Measurements from ENCODE around the gene ELP2. TPM values are rescaled to one million over a fixed set of nuclear protein-coding genes. Genes with fewer than 3 reads are reported as not detected.
"Not testable (repeated sequence)": the region's sequence is repeated elsewhere in the genome, so short reads cannot be mapped to it uniquely, and the experiment has no call there.

ELP2 gene
- total RNA-seq, 1 donor from 2014 or later = 111 TPM

DNA sequence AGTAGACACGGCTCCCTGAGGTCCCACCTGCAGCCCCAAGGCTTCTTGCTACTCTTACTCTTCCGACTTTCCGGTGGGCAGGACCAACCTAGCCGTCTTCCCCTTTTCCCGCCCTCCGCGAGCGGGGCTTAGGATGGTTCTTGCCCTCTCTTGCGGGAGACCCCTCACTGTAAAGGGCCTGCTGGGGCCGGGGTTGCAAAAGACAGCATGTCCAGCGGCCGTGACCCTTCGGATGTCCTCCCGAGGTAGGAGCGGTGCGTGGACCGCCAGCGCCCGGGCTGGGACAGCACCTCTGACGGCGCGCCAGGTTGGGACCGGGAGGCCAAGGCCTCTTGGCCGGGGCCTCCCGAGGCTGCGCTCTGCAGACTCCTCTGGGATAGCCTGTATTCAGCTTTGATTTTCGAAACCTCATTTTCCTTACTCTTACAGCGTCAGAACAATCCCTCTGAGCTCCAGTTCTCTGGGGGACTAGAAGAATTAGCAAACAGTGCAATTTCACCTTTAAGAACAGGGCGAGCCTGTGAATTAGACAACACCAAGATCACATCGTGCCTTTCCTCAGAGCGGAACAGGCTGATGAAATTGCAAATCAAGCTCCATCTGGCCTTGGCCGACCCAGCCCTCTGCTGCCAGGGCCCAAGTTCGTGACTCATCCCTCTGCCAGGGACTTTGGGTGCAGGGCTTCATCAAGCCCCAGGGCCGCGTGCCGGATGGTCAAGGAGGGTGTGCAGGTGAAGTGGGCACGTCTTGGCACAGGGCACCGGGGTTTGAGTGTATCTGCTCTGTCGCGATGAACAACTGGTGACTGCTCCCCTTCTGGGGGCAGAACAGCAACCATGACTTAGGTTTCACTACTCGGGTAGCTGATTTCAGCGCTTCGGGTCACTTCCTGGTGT, 58.4 kb downstream of the ELP2 start:
- peak; percentile 54 for DNase-seq (ENCODE audit: low spot score)

DNA sequence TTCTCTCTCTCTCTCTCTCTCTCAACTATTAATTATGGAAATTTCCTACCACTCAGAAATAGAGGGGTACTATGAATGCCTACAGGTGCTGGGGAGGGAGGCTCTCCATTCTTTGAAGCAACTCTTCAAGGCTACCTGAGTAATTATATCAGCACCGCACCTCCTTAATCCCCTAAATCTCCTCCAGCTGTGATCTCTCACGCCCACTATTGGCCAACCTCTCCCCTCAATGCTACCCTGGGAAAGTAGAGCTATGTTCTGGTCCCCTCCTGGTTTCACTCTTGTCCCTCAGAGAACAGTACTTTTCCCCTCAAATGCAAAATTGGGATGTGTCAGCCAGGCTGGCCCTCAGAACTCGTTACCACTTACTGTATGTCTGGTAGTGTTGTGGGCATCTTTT, 59.2 kb downstream of the ELP2 start:
- no peak for DNase-seq (ENCODE audit: low spot score)

DNA sequence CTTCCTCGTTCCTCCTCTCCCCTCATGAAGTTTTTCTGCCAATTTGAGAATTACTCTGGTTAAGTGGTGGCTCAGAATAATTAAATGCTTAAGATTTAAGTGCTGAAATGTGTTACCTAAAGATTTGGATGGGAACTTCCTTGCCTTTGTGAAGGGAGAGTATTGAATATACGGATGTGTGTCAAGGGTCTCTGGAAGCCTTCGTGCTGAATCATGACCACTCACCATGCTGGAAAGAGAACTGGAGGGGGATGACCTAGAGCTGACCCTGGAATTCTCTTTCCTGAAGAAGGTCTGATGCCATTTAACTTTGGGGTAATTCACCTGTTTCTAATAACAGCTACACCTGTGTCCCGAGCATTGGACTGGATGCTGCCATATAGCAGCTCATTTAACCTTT, 59.8 kb downstream of the ELP2 start:
- DNase-seq (ENCODE audit: low spot score) = no peak

DNA sequence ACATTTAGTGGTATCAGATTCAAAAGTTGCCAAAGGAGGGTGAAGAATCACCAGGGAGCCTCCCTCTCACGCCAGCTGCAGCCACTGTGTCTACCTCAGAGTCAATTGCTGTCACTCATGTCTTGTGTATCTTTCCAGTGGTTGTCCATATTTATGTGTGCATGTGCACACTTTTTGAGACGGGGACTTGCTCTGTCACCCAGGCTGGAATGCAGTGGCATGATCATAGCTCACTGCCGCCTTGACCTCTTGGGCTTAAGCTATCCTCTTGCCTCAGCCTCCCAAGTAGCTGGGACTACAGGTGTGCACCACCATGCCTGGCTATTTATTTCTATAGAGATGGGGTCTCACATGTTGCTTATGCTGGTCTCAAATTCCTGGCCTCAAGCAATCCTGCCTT, 61.6 kb downstream of the ELP2 start:
- DNase-seq (ENCODE audit: low spot score) = no peak

DNA sequence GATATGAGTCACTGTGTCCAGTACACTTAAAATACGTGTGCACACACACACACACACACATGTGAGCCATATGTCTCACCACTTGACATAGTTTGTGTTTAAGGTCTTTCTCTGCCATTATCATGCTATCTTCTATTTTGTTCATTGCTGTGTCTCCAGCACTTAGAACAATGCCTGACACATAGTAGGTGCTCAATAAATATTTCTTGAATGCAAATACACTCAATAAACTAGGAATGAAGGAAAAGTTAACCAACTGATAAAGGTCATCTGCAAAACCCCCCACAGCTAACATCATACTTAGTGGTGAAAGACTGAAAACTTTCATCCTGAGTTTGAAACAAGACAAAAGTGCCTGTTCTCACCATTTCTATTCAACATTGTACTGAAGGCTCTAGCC, 62.0 kb downstream of the ELP2 start:
- no peak for DNase-seq (ENCODE audit: low spot score)

DNA sequence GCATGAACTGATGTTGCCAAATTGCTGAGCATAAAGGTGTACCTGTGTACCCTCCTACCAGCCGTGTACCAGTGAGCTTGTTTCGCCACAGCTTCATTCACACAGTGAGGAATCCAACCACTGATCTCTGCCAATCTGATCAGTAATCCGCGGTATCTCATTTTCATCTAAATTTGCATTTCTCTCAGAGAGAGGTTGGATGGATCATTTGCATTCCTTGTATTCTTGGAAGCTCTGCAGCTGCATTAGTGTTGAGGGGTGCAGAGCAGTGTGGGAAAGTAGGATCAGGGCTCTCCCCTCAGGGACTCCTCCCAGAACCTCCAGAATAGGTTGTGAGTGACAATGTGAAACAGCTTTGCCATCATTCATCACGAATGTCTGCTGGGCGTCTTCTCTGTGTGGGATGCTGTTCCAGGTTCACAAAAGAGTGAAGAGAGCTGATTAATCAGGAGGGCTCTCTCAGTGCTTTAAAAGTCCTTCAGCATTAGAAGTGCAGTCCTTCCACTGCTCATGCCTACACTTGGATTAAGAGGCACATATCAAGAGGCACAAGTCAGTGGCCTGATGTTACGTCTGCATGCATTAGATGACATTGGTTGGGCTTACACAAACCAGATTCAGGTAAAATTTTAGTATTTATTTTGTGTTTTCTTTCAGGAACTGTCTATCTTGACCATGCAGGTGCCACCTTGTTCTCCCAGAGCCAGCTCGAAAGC, 65.1 kb downstream of the ELP2 start:
- DNase-seq (ENCODE audit: low spot score) = no peak

DNA sequence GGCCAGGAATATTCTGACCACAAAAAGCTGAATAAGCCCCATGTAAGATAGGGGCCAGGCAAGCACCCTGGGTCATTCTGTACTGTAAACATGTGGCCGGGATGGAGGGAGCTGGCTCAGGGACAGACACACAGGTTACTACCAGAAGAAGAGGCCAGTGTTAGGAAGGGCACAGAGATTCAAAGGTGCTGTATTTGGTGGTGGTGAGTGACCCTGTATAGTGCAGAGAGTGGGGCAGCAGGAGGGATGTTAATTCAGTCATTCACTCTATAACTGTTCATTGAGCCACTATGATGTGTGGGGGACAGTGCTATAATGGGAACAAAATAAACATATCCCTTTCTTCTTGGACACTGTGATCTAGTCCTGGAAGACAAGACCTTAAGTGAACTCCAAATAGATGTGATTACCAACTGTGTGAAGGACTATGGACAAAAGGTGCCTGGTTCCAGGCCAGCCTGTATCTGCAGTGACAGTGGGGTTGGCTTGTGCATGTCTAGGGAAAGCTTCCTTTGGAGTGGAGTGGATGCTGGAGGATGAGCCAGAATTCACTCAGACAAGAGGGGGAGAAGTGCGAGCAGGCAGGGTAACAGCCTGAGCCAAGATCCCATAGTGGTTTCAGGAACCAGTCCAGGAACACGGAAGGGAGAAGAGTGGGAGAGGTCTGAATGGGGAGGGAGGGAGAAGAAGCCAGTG, 65.9 kb downstream of the ELP2 start:
- DNase-seq (ENCODE audit: low spot score) = no peak

DNA sequence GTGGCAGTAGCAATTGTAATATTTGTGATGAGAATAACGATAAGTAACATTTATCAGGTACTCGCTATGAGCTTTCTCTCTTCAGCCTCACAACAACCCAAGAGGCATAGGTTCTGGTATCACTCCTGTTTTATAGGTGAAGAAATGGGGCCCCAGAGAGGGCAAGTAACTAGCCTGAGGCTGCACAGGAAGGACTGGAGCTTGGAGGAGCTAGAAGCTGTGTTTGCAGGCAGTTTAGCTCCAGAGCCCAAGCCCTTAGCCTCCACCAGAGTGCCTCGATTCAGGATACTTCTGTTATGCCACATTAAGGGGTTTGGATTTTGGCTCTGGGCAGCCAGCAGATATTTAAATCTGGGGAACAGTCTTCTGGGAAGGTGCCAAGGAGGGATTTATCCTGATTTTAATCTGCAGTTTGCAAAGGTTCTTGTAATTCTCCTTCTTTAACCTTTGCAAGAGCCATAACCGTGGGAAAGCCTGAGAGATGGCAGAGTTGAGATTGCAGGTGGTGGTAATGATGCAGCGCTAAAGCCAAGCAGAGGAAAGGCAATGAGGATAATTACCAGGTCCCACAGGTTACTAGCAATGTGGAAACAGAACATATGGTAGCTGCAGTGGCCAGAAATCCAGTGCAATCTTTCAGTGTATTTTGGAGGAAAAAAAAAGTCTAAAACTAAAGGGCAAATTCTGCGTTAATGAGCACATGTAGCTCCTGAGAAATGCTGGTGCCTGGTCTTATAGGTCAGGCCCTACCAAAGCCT, 66.7 kb downstream of the ELP2 start:
- no peak for DNase-seq (ENCODE audit: low spot score)

DNA sequence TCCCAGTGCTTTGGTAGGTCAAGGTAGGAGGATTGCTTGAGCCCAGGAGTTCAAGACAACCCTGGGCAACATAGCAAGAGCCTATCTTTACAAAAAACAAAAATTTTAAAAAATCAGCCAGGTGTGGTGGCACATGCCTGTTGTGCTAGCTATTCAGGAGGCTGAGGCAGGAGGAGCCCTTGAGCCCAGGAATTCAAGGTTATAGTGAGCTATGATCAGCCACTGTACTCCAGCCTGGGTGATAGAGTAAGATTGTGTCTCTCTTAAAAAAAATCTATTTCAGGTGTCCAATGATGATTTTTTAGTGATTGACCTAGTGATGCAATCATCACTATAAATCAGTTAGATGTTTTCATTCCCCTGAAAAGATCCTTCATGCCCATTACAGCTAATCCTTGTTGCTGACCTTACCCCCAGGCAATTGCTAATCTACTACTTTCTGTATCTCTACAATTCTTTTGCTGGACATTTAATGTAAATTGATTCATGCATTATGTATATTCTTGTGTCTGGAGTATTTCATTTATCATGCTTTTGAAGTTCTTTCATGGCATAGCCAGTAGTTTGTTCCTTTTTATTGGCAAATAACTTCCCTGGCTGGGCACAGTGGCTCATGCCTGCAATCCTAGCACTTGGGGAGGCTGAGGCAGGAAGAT, 67.9 kb downstream of the ELP2 start:
- no peak for DNase-seq (ENCODE audit: low spot score)

DNA sequence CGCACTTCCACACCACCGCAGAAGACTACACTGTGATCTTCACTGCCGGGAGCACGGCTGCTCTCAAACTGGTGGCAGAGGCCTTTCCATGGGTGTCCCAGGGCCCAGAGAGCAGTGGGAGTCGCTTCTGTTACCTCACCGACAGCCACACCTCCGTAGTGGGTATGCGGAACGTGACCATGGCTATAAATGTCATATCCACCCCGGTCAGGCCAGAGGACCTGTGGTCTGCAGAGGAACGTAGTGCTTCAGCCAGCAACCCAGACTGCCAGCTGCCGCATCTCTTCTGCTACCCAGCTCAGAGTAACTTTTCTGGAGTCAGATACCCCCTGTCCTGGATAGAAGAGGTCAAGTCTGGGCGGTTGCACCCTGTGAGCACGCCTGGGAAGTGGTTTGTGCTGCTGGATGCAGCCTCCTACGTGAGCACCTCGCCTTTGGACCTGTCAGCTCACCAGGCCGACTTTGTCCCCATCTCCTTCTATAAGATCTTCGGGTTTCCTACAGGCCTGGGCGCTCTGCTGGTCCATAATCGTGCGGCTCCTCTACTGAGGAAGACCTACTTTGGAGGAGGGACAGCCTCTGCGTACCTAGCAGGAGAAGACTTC, 70.1 kb downstream of the ELP2 start:
- DNase-seq (ENCODE audit: low spot score) = no peak

DNA sequence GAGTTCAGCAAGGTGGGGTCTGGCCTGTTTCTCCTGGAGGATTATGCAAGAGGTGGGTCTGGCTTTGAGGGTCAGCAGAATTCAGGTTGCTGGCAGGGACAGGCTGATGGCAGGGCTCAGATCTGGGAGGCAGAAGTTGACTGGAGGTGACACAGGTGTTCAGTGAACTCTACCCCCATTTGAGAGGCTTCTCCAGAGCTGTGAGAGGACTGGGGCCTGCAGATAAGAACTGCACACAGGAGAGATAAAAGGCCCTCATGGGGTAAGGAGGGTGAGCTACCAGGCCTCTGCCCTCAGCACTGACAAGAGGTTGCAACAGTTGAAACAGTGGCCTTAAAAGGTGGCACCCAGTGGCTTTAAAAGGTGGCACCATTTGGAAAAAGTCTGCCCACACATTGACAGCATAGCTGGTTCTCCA, 70.7 kb downstream of the ELP2 start:
- no peak for DNase-seq (ENCODE audit: low spot score)

DNA sequence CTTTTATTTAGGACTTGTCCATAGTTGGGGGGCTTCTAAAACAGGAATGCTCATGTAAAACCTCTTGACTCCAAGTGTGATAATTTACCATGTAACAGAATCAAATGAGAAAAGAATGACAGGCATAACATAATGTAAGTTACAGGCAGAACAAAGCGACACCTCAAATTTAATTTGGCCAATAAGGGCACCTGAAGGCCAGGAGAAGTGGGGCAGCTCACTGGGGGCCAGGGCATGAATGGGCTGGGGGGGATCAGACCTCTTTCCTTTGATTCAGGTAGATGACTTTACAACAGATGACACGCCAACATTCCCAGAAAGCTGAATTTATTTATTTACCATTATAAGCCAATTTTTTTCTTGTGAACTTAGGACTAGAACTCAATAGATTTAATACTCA, 72.1 kb downstream of the ELP2 start:
- DNase-seq (ENCODE audit: low spot score) = no peak

DNA sequence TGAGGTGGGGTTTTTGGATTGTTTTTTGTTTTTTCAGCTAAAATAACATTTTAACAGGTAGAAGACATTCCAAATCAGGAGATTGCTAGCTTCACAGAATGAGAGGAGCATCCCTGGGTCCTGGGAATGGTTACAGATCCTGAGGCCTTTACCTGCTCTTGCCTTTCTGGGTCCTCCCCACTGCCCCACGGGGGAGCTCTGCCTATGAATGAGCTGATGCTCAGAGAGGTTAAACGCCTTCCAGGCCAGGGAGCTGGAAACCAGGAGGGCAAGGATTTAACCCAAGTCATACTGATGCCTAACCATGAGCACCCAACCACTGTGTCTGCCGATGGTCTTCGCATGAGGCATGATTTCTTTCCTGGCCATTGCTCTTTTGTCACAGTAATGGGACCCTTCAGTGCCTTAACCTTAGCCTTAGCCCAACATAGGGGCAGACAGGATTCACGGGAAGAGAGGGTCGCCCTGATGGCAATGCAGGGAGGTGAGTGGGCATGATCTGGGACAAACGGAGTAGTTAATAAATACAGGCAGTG, 73.7 kb downstream of the ELP2 start:
- DNase-seq (ENCODE audit: low spot score) = no peak

DNA sequence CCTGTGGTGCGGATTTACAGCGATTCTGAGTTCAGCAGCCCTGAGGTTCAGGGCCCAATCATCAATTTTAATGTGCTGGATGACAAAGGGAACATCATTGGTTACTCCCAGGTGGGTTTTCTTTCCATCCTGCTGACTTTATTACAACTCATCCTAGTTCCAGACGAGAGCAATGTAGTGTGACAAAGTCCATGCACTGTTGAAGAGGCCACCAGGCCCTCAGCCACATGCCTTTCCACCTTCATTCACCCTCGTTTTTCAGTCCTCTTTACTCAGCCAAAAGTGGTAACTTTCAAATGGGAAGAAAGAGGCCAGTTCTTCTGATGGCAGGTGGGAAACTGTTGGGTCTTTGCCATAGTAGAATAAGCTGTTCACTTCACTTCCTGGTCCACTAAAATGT, 75.5 kb downstream of the ELP2 start:
- DNase-seq (ENCODE audit: low spot score) = no peak

DNA sequence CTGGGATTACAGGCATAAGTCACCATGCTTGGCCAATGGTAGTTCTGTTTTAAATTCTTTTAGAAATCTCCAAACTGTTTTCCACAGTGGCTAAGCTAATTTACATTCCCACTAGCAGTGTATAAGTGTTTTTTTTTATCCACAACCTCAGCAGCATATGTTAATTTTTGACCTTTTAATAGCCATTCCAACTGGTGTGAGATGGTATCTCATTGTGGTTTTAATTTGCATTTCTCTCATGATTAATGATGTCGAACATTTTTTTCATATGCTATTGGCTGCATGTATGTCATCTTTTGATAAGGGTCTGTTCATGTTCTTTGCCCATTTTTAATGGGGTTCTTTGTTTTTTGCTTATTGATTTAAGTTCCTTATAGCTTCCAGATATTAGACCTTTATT, 77.6 kb downstream of the ELP2 start:
- no peak for DNase-seq (ENCODE audit: low spot score)

DNA sequence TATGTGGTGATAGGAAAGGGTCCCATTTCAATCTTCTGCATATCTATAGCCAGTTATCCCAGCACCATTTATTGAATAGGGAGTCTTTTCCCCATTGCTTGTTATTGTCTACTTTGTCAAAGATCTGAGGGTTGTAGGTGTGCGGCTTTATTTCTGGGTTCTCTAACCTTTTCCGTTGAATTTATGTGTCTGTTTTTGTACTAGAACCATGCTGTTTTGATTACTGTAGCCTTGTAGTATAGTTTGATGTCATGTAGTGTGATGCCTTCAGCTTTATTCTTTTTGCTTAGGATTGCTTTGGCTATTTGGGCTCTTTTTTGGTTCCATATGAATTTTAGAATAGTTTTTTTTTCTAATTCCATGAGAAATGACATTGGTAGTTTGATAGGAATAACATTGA, 78.3 kb downstream of the ELP2 start:
- not testable (repeated sequence) for DNase-seq (ENCODE audit: low spot score)

DNA sequence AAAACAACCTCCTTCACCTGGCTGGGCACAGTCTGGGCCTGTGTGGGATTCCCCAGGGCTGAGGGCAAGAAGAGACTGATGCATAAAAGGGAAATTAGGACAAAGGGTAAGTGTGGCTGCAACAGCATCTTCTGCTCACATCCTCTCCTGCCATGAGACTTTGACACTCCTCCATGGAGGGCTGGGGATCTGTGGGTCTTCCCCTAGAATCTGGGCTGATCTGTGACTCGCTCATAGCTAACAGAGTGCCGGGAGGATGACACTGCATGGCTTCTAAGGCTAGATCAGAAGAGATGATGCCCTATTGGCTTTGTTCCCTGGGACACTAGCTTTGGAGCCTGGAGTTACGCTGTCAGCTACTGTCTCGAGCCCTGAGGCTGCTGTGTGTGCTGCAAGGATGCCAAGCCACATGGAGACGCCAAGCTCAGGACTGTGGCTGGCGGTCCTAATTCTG, 81.9 kb downstream of the ELP2 start:
- DNase-seq (ENCODE audit: low spot score) = no peak

DNA sequence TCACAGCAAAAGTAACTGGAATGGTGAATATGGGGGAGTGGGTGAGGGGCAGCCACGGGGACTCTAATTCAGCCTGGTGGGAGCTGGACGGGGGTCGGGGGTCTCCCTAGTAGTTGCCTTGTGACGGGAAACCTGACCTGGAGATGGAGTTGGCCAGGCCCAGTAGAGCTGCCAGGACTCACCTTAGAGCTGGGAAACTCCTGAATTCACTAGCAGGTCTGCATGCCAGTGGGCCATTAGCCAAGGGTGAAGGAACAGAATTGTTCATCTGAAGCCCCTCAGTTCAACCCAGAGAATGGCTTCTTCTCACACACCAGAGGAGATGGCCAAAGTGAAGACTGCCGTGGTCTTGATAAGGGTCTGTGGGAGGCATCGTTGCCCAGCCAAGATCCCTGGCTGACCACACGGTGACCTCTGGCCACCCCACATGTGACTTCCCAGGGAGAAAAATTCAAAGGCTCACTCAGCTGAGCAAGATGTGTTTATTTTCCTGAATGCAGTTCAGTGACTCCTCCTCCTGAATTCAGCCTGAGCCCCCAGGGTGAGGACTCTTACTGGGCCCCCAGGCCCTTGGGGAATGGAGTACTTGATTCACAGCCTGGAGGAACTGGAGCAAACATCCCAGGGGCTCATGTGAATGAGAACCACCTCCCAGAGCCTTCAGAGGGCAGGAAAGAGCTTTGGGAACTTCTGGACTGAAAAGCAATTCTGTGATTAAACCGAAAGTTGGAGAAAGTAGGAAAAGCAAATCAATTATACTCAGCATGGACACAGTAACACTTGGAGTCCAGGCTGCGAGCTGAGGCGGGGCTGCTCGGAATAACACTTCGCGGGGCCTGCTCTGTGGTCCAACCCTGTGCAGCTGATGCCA, 82.8 kb downstream of the ELP2 start:
- DNase-seq (ENCODE audit: low spot score) = no peak

DNA sequence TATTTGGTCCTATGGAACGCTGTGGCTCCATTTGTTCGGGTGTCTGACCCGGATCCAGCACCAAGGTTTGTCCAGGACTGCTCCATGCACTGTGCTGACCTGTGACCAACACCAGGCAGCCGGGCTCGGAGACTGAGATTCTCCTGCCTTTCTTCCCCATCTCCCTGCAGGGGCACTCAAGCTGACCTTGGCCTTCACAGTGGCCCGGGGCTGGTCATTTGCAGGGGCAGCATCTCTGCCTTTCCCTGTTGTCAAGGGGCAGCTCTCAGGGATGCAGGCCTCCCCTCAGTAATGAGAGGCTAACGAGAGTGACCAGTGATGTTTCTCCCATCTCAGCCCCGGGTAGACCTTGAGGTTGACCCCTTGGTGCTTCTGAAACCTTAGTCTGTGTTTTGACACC, 85.1 kb downstream of the ELP2 start:
- DNase-seq (ENCODE audit: low spot score) = no peak

DNA sequence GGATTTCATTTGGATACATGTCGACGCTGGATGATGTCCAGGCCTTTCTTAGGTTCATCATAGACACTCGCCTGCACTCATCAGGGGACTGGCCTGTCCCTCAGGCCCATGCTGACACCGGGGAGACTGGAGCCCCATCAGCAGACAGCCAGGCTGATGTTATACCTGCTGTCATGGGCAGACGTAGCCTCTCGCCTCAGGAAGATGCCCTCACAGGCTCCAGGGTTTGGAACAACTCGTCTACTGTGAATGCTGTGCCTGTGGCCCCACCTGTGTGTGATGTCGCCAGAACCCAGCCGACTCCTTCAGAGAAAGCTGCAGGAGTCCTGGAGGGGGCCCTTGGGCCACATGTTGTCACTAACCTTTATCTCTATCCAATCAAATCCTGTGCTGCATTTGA, 85.9 kb downstream of the ELP2 start:
- no peak for DNase-seq (ENCODE audit: low spot score)
